CD4-positive, alpha-beta T cell (primary cell): ENCODE measurements around the gene RTN4RL1. TPM values are rescaled to one million over a fixed set of nuclear protein-coding genes. Genes with fewer than 3 reads are reported as not detected.
A peak's percentile ranks its signal among the peaks of the same experiment; 100 is the strongest.

Source experiments
- ATAC-seq: fragments of 200-7000 bp; cut with Tn5 transposase; one replicate; pipeline ENCODE4 v1.10.0; 2022; ENCODE audit warnings: mild to moderate bottlenecking; ENCODE audit not compliant: poor library complexity
- CTCF ChIA-PET: fragments of 350-600 bp; sonication (Branson Sonifier 250); formaldehyde crosslinking; loops from one replicate; lab custom pipeline; 2021; ENCODE audit warnings: antibody characterized with exemption, inconsistent platforms; lab: Charles Lee
- POLR2A ChIA-PET: fragments of 350-600 bp; sonication (Branson Sonifier 250); formaldehyde crosslinking; loops from one replicate; lab custom pipeline; 2021; ENCODE audit warnings: antibody characterized with exemption, inconsistent platforms; lab: Charles Lee
- DNase-seq, 14 experiments: peaks; one replicate each; pipeline ENCODE4 v3.0.0-alpha.2; 2013 to 2020; ENCODE audit warnings: mixed read lengths in 2 of 14
- H3K27ac ChIP-seq, 2 donors: one replicate each; pipeline versions ENCODE4 v1.5.1 to v1.7.0; 2013; ENCODE audit warnings: low read length in 2 of 2, low read depth in 1 of 2, mild to moderate bottlenecking in 1 of 2
- H3K27me3 ChIP-seq, 2 experiments: 1 replicate in 1 of 2; 2 replicates in 1 of 2; pipeline versions ENCODE4 v1.6.1 to v1.7.0; 2013; ENCODE audit warnings: low read length in 2 of 2, control low read depth in 1 of 2, mild to moderate bottlenecking in 1 of 2, moderate library complexity in 1 of 2; ENCODE audit not compliant: insufficient read depth in 2 of 2, control insufficient read depth in 1 of 2
- H3K36me3 ChIP-seq: one replicate; pipeline ENCODE4 v1.6.1; 2013; ENCODE audit warnings: low read length, control low read depth; ENCODE audit not compliant: insufficient read depth
- H3K4me1 ChIP-seq: one replicate; pipeline ENCODE4 v1.6.1; 2013; ENCODE audit warnings: low read length, control low read depth; ENCODE audit not compliant: insufficient read depth
- H3K4me3 ChIP-seq: one replicate; pipeline ENCODE4 v1.5.1; 2013; ENCODE audit warnings: mild to moderate bottlenecking, low read length, moderate library complexity
- H3K9me3 ChIP-seq, 2 experiments: 1 replicate in 1 of 2; 2 replicates in 1 of 2; pipeline versions ENCODE4 v1.6.1 to v1.7.0; 2013; ENCODE audit warnings: low read length in 2 of 2, mild to moderate bottlenecking in 2 of 2, control low read depth in 1 of 2, moderate library complexity in 1 of 2; ENCODE audit not compliant: control insufficient read depth in 1 of 2, insufficient read depth in 1 of 2
- H3K27ac Mint-ChIP-seq: one replicate; pipeline ENCODE4 v1.8.0; 2020; ENCODE audit warnings: mixed read lengths
- H3K27me3 Mint-ChIP-seq: one replicate; pipeline ENCODE4 v1.8.0; 2021; ENCODE audit warnings: mixed read lengths
- H3K36me3 Mint-ChIP-seq: one replicate; pipeline ENCODE4 v1.8.0; 2021; ENCODE audit warnings: low read depth, mixed read lengths
- H3K4me1 Mint-ChIP-seq: one replicate; pipeline ENCODE4 v1.8.0; 2021; ENCODE audit warnings: low read depth, mixed read lengths
- H3K4me3 Mint-ChIP-seq: one replicate; pipeline ENCODE4 v1.8.0; 2020; ENCODE audit warnings: mild to moderate bottlenecking, mixed read lengths
- H3K9me3 Mint-ChIP-seq: one replicate; pipeline ENCODE4 v1.8.0; 2020; ENCODE audit warnings: mixed read lengths
- intact Hi-C, 2 experiments: fragments of 100-400 bp; cut with DNase I in 1 of 2; cut with micrococcal nuclease in 1 of 2; formaldehyde crosslinking; loops; one replicate each; pipeline versions ENCODE4 v1.15.1 to v1.9.0; 2023 to 2025; cut with DNase I, micrococcal nuclease
- total RNA-seq, 174 experiments: library from RNA in 2 of 174; stranded (reverse) in 2 of 174; gene quantifications; one replicate each; pipeline ENCODE4 v1.2.3 and lab custom pipeline; 2021 to 2026
- TF ChIP-seq, protein P1 (sequence below): fragments of 200-600 bp; IDR thresholded peaks from one replicate; pipeline ENCODE4 v1.8.0; 2022; ENCODE audit warnings: antibody characterized with exemption, mild to moderate bottlenecking

Gene RTN4RL1
- total RNA-seq, 2 experiments from 2014 or later: 0.06 to 0.11 TPM

DNA sequence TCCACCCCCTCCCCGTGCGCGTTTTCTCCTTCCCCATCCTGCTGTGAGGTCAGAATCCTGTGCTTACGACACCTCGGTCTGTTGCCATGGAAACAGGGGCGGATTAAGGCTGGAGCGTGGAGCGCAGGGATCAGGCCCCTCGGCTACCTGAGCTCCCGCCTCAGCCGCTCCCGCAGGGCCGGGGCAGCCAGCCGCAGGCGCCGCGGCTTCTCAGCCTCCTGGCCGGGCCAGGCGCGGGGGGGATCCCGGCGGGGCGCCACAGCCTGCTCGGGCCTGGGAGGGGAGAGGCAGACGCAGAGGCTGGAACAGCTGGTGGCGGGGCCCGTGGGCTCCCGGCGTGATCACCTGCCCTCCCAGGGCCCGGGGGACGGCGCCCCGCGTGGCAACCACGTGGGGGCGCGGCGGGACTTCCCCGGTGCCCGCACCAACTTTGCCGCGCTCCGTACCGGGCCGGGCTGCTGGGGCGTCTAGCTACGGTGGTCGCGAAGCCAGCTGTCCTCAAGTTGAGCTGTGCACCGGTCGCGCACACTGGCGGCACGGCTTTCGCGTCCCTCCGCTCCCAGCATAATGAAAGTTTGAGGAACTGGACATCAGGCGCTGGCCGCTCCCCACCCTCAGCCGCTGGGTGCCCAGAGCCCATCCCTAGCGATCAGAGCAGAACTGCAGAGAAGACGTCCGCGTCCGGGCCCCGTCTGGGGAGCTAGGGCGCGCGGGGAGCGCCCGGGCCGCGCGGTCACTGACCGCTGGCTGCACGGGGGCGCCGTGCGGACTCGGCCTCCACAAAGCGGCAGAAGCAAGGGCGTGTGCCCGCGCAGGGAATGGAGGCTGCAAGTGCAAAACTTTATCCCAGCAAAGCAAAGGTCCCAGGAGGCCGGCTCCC, 1.2 kb downstream of the RTN4RL1 start:
- H3K36me3 Mint-ChIP-seq: no peaks in the 10 kb centered on the region
- Histone ChIP-seq H3K27ac (no peak overlapping the region), H3K9me3 (no peaks in the 10 kb centered on the region), H3K36me3 (no peaks in the 10 kb centered on the region), H3K4me3 (peak overlapping the region; percentile 51), H3K27me3 (peaks cover 19 to 36% of the 10 kb centered on the region in 2 experiments), H3K4me1 (peaks cover 38% of the 10 kb centered on the region)
- H3K27me3 Mint-ChIP-seq: peaks cover 33% of the 10 kb centered on the region
- ChIA-PET POLR2A (interaction anchor here (0.6 to 2.7 kb wide), 5 partner anchors 16 to 1176 kb away, joined by 3 to 9 read pairs (median 3); no protein-coding TSS in a partner anchor), CTCF (interaction anchor here (0.9 to 1.3 kb wide), 2 partner anchors 18 to 34 kb away, joined by 3 to 4 read pairs; partner anchors contain the start of gene OVCA2)
- ATAC-seq (peak; percentile 29), DNase-seq (peak in 7 of 14 experiments; percentile 18 to 80 (median 59))
- TF ChIP-seq, protein P1, sequence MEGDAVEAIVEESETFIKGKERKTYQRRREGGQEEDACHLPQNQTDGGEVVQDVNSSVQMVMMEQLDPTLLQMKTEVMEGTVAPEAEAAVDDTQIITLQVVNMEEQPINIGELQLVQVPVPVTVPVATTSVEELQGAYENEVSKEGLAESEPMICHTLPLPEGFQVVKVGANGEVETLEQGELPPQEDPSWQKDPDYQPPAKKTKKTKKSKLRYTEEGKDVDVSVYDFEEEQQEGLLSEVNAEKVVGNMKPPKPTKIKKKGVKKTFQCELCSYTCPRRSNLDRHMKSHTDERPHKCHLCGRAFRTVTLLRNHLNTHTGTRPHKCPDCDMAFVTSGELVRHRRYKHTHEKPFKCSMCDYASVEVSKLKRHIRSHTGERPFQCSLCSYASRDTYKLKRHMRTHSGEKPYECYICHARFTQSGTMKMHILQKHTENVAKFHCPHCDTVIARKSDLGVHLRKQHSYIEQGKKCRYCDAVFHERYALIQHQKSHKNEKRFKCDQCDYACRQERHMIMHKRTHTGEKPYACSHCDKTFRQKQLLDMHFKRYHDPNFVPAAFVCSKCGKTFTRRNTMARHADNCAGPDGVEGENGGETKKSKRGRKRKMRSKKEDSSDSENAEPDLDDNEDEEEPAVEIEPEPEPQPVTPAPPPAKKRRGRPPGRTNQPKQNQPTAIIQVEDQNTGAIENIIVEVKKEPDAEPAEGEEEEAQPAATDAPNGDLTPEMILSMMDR: no peak
- peaks cover 25% of the 10 kb centered on the region for H3K4me1 Mint-ChIP-seq
- no peaks in the 10 kb centered on the region for H3K9me3 Mint-ChIP-seq
- no peak overlapping the region for H3K27ac Mint-ChIP-seq
- H3K4me3 Mint-ChIP-seq: peak overlapping the region; percentile 66
- intact Hi-C loops: loop anchor here in 1 of 2 experiments (2.0 kb wide), 1 partner anchor 17 kb away; no protein-coding TSS in a partner anchor

DNA sequence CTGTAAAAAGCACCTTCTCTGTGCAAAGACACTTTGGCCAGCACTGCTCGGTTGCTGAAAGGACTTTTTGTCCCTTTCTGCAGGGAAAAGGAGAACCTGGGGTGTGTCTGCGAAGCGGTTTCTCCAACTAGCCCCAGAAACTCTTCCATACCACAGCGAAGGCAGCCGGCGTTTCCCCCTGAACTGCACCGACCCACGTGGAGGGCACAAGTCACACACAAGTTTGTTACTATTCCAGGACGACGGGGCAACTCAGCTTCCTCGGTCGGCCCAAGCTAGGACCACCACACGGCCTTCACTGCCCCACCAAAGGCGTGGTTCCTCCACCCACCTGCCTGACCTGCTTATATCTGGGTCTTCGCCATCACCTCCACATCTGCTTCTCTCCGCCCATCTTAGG, 1.9 kb downstream of the RTN4RL1 start:
- ChIA-PET POLR2A (interaction anchor here (0.6 to 2.7 kb wide), 3 partner anchors 33 to 1177 kb away, joined by 3 to 9 read pairs (median 4); no protein-coding TSS in a partner anchor), CTCF (interaction anchor here (1.3 kb wide), 1 partner anchor 18 kb away, joined by 4 read pairs; the partner anchor contains the start of gene OVCA2)
- peak overlapping the region; percentile 75 for H3K4me3 Mint-ChIP-seq
- TF ChIP-seq, protein P1: no peak
- DNase-seq (no peak), ATAC-seq (no peak)
- peaks cover 16 to 36% of the 10 kb centered on the region in 2 experiments for H3K27me3 ChIP-seq
- no peaks in the 10 kb centered on the region for H3K9me3 Mint-ChIP-seq
- H3K27ac Mint-ChIP-seq: no peak overlapping the region
- H3K27me3 Mint-ChIP-seq: peaks cover 29% of the 10 kb centered on the region
- H3K4me1 Mint-ChIP-seq: peaks cover 25% of the 10 kb centered on the region
- H3K36me3 Mint-ChIP-seq: no peaks in the 10 kb centered on the region
- intact Hi-C loops: no loop called here
- peaks cover 38% of the 10 kb centered on the region for H3K4me1 ChIP-seq
- H3K4me3 ChIP-seq: no peak overlapping the region
- H3K27ac ChIP-seq: no peak overlapping the region
- no peaks in the 10 kb centered on the region for H3K36me3 ChIP-seq
- H3K9me3 ChIP-seq: no peaks in the 10 kb centered on the region

DNA sequence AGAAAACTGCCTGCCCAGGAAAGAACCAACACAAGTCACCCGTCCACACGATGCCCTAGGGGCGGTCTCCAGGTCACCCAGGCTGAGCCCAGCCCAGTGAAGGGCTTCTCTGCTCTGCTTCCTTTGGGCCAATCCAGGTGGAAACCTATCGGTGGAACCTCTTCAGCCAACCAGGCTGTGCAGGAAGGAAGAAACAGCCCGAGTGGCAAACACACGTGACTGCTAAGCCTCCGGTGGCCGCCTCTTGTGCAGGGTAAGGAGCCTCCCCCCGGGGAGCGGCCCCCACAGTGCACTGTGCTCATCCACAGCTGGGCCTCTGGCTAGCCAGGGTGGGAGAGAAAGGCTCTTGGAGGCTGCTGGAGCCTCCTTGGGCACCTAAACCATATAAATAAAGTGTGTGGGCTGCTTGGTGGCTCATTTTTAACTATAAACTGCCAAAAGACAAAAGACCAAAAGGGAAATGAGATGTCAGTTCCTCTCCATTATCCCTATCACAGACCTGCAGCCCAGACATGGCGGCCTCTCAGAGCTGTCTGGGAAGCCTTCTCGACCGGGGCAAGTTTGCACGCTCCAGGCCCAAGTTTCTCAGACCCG, 2.4 kb downstream of the RTN4RL1 start:
- ATAC-seq: no peak
- ChIA-PET CTCF (interaction anchor here (1.3 kb wide), 1 partner anchor 19 kb away, joined by 4 read pairs; the partner anchor contains the start of gene OVCA2), POLR2A (no interaction called here)
- H3K27ac ChIP-seq: no peak overlapping the region
- H3K9me3 ChIP-seq: no peaks in the 10 kb centered on the region
- H3K27me3 ChIP-seq: peaks cover 18 to 36% of the 10 kb centered on the region in 2 experiments
- Mint-ChIP-seq H3K9me3 (no peaks in the 10 kb centered on the region), H3K4me3 (peak overlapping the region; percentile 75), H3K27ac (no peak overlapping the region), H3K4me1 (peaks cover 25% of the 10 kb centered on the region), H3K27me3 (peaks cover 25% of the 10 kb centered on the region), H3K36me3 (no peaks in the 10 kb centered on the region)
- H3K4me3 ChIP-seq: no peak overlapping the region
- intact Hi-C loops: no loop called here
- no peaks in the 10 kb centered on the region for H3K36me3 ChIP-seq
- peaks cover 38% of the 10 kb centered on the region for H3K4me1 ChIP-seq
- DNase-seq: peak in 2 of 14 experiments; percentile 22 to 34
- TF ChIP-seq, protein P1: no peak
